A549 (cell line): ENCODE data around the gene FCAMR. TPM values are rescaled to one million over a fixed set of nuclear protein-coding genes. Genes with fewer than 3 reads are reported as not detected.

Experiments used
- ATAC-seq, 2 experiments: fragments of 200-7000 bp in 1 of 2; fragments of >200 bp in 1 of 2; cut with Nextera tagmentation in 1 of 2; cut with Tn5 transposase in 1 of 2; 3 replicates each; pipeline versions ENCODE4 v1.8.0 to v1.9.1; 2018 to 2020; ENCODE audit warnings: mild to moderate bottlenecking in 1 of 2, moderate library complexity in 1 of 2
- CTCF ChIA-PET: fragments of 300-600 bp; sonication (Branson Sonifier 250); formaldehyde crosslinking; extraction: SDS; loops from one replicate; lab custom pipeline; 2021; ENCODE audit warnings: antibody characterized with exemption, inconsistent platforms; lab: Yijun Ruan, JAX
- POLR2A ChIA-PET: fragments of 350-600 bp; formaldehyde crosslinking; extraction: SDS; loops from one replicate; lab custom pipeline; 2021; ENCODE audit warnings: antibody characterized with exemption, inconsistent platforms; lab: Yijun Ruan, JAX
- DNase-seq, 2 experiments: peaks; one replicate each; pipeline versions ENCODE4 v3.0.0 to v3.0.0-alpha.2; 2011 to 2016; ENCODE audit warnings: low read depth in 1 of 2, low spot score in 1 of 2
- FAIRE-seq: peaks from 2 replicates; lab custom pipeline; 2011; peaks lifted over from hg19 to GRCh38; lab: Jason Lieb, UNC
- H3K27ac ChIP-seq, 2 experiments: fragments of >200 bp; sonication (Bioruptor Twin); formaldehyde crosslinking; 3 replicates each; pipeline ENCODE4 v1.5.1; 2016 to 2017
- H3K4me1 ChIP-seq: fragments of >200 bp; sonication (Bioruptor Twin); formaldehyde crosslinking; 3 replicates; pipeline ENCODE4 v1.6.1; 2016
- H3K4me2 ChIP-seq: fragments of >200 bp; sonication (Bioruptor Twin); formaldehyde crosslinking; 3 replicates; pipeline ENCODE4 v1.6.1; 2016
- H3K4me3 ChIP-seq: fragments of >200 bp; sonication (Bioruptor Twin); formaldehyde crosslinking; 3 replicates; pipeline ENCODE4 v1.5.1; 2016
- H3K9me3 ChIP-seq: fragments of >200 bp; sonication (Bioruptor Twin); formaldehyde crosslinking; 3 replicates; pipeline ENCODE4 v1.6.1; 2016
- CBX2 ChIP-seq: fragments of 200-600 bp; sonication (generic); IDR thresholded peaks from 2 replicates; pipeline ENCODE4 v1.6.1; 2016; ENCODE audit warnings: low read depth, mild to moderate bottlenecking, borderline replicate concordance
- CBX8 ChIP-seq: fragments of 200-600 bp; sonication (generic); IDR thresholded peaks from 2 replicates; pipeline ENCODE4 v1.6.1; 2016
- CEBPB ChIP-seq, 2 experiments: fragments of >200 bp in 1 of 2; sonication (Bioruptor Twin) in 1 of 2; formaldehyde crosslinking in 1 of 2; IDR thresholded peaks; 2 replicates each; pipeline ENCODE4 v1.6.1; 2012 to 2016
- CHD4 ChIP-seq: fragments of 200-600 bp; sonication (generic); IDR thresholded peaks from 2 replicates; pipeline ENCODE4 v1.6.1; 2016; ENCODE audit warnings: antibody characterized with exemption, mild to moderate bottlenecking, borderline replicate concordance
- CTCF ChIP-seq: fragments of >200 bp; sonication (Bioruptor Twin); formaldehyde crosslinking; IDR thresholded peaks from 3 replicates; pipeline ENCODE4 v1.5.1; 2016
- E2F6 ChIP-seq: IDR thresholded peaks from 2 replicates; pipeline ENCODE4 v1.6.1; 2012; ENCODE audit warnings: low read depth, borderline replicate concordance
- EHF ChIP-seq: fragments of 250-450 bp; sonication (Bioruptor Pico); IDR thresholded peaks from 2 replicates; pipeline ENCODE4 v1.5.0; 2020; ENCODE audit warnings: mild to moderate bottlenecking
- EP300 ChIP-seq, 2 experiments: fragments of >200 bp; sonication (Bioruptor Twin); formaldehyde crosslinking; IDR thresholded peaks; 2 replicates in 1 of 2; 3 replicates in 1 of 2; pipeline ENCODE4 v1.6.1; 2016 to 2017
- FOSL2 ChIP-seq, 2 experiments: fragments of 450-650 bp in 1 of 2; fragments of >200 bp in 1 of 2; sonication (Bioruptor Twin) in 1 of 2; formaldehyde crosslinking; IDR thresholded peaks; 2 replicates each; pipeline versions ENCODE4 v1.5.0 to v1.6.1; 2016 to 2020; ENCODE audit warnings: mild to moderate bottlenecking in 1 of 2, moderate library complexity in 1 of 2
- GATA3 ChIP-seq: IDR thresholded peaks from 2 replicates; pipeline ENCODE4 v1.6.1; 2012; ENCODE audit warnings: borderline replicate concordance
- HES2 ChIP-seq: fragments of >200 bp; sonication (Bioruptor Twin); formaldehyde crosslinking; IDR thresholded peaks from 2 replicates; pipeline ENCODE4 v1.6.1; 2016
- HEYL ChIP-seq: fragments of 250-450 bp; sonication (Bioruptor Pico); IDR thresholded peaks from 2 replicates; pipeline ENCODE4 v1.8.0; 2021; ENCODE audit warnings: mild to moderate bottlenecking, moderate library complexity
- HMGXB4 ChIP-seq: fragments of 250-450 bp; sonication (Bioruptor Pico); IDR thresholded peaks from 2 replicates; pipeline ENCODE4 v1.5.0; 2021; ENCODE audit warnings: mild to moderate bottlenecking, moderate library complexity, borderline replicate concordance
- HOXB5 ChIP-seq: fragments of 250-450 bp; sonication (Bioruptor Pico); IDR thresholded peaks from 2 replicates; pipeline ENCODE4 v1.5.0; 2020; ENCODE audit warnings: mild to moderate bottlenecking, moderate library complexity
- MAX ChIP-seq: IDR thresholded peaks from 2 replicates; pipeline ENCODE4 v1.6.1; 2012
- MYC ChIP-seq: IDR thresholded peaks from 2 replicates; pipeline ENCODE4 v1.6.1; 2012; ENCODE audit warnings: mild to moderate bottlenecking, inconsistent platforms, low read length, improper control_type of control experiment, borderline replicate concordance
- NFE2L2 ChIP-seq: fragments of 150-350 bp; conservative IDR thresholded peaks from 2 replicates; pipeline ENCODE4 v1.6.1; 2014; ENCODE audit warnings: low read length
- PBX3 ChIP-seq: IDR thresholded peaks from 2 replicates; pipeline ENCODE4 v1.6.1; 2012
- PHF8 ChIP-seq: fragments of 200-600 bp; sonication (generic); IDR thresholded peaks from 2 replicates; pipeline ENCODE4 v1.6.1; 2016; ENCODE audit warnings: low read depth, mild to moderate bottlenecking, antibody characterized with exemption, moderate library complexity, borderline replicate concordance
- POLR2AphosphoS2 ChIP-seq: conservative IDR thresholded peaks from 2 replicates; pipeline ENCODE4 v1.6.1; 2012; ENCODE audit warnings: low read length, improper control_type of control experiment, inconsistent platforms
- RNF2 ChIP-seq: fragments of 200-600 bp; sonication (generic); IDR thresholded peaks from 2 replicates; pipeline ENCODE4 v1.6.1; 2016; ENCODE audit warnings: low read depth, mild to moderate bottlenecking, antibody characterized with exemption, moderate library complexity, borderline replicate concordance
- SMC3 ChIP-seq: fragments of >200 bp; sonication (Bioruptor Twin); formaldehyde crosslinking; IDR thresholded peaks from 3 replicates; pipeline ENCODE4 v1.6.1; 2018; ENCODE audit warnings: inconsistent platforms
- SREBF2 ChIP-seq: fragments of 450-650 bp; IDR thresholded peaks from 2 replicates; pipeline ENCODE4 v1.6.1; 2014; ENCODE audit warnings: mild to moderate bottlenecking, moderate library complexity
- ZC3H11A ChIP-seq: fragments of 450-650 bp; IDR thresholded peaks from 2 replicates; pipeline ENCODE4 v1.6.1; 2014; ENCODE audit warnings: antibody characterized with exemption, mild to moderate bottlenecking
- ZFP36 ChIP-seq: fragments of 450-650 bp; IDR thresholded peaks from 2 replicates; pipeline ENCODE4 v1.6.1; 2014; ENCODE audit warnings: borderline replicate concordance; ENCODE audit not compliant: partially characterized antibody
- ZNF302 ChIP-seq: fragments of 250-450 bp; sonication (Bioruptor Pico); IDR thresholded peaks from 2 replicates; pipeline ENCODE4 v1.9.0; 2021; ENCODE audit warnings: inconsistent platforms, mild to moderate bottlenecking, moderate library complexity
- WGBS: methylation state at CpG from one replicate; pipeline ENCODE4 v1.1.6; 2017; ENCODE audit errors: missing lambda C conversion rate; 5-methylcytosine and 5-hydroxymethylcytosine counted together
- polyA plus RNA-seq, 4 experiments: library from polyadenylated mRNA; depleted of rRNA in 3 of 4; stranded (reverse); fragments of >200 nt; fragmentation: RNase III in 1 of 4; extraction: RNeasy Plus Mini Kit Qiagen cat#74134 plus additional on column Dnase treatment in 1 of 4; gene quantifications; 2 replicates in 3 of 4; 3 replicates in 1 of 4; pipeline ENCODE4 v1.2.3, GENCODE V29; 2011 to 2017

FCAMR gene
- polyA plus RNA-seq, 2 of the 4 experiments (the other 2 are of a cell fraction), result not detected

- DNase-seq (peak; percentile 33 to 69), ATAC-seq (peak; percentile 52 to 86), FAIRE-seq (no peak)
- ChIA-PET POLR2A (no interaction called here), CTCF (interaction anchor here (0.7 to 3.1 kb wide), 11 partner anchors 9 to 461 kb away, joined by 3 to 10 read pairs (median 3); partner anchors contain the start of gene FCAMR)
- Histone ChIP-seq H3K27ac (peak overlapping the region; percentile 79 to 86), H3K4me2 (peak overlapping the region; percentile 75), H3K9me3 (0 out of 3 replicates have a peak, but pooled peaks cover 5% of the 10 kb centered on the region), H3K4me3 (0 out of 3 replicates have a peak overlapping the region, but pooled peaks have one; percentile 8), H3K4me1 (peaks cover 26% of the 10 kb centered on the region)
- no peak for TF ChIP-seq HES2
- TF ChIP-seq POLR2AphosphoS2, result no peak
- no peak for TF ChIP-seq PBX3
- no peak for TF ChIP-seq GATA3
- no peak for TF ChIP-seq HEYL (CRISPR knock-in tag)
- TF ChIP-seq ZFP36, result no peak
- no peak for TF ChIP-seq CBX8
- TF ChIP-seq ZNF302 (CRISPR knock-in tag), result no peak
- no peak for TF ChIP-seq CHD4
- TF ChIP-seq NFE2L2, result no peak
- TF ChIP-seq SREBF2, result no peak
- no peak for TF ChIP-seq CBX2
- TF ChIP-seq RNF2, result no peak
- TF ChIP-seq E2F6, result no peak
- TF ChIP-seq ZC3H11A, result no peak
- whole genome bisulfite sequencing, result 28% methylated on average over 4 of the region's 4 CpGs
Measured at GRCh38 chr1:206951318-206952100, 18.8 kb downstream of the FCAMR start.

GRCh38 chr1:206949641-206950040, 20.6 kb downstream of the FCAMR start:
- Histone ChIP-seq H3K27ac (no peak overlapping the region), H3K9me3 (0 out of 3 replicates have a peak, but pooled peaks cover 5% of the 10 kb centered on the region), H3K4me2 (no peak overlapping the region), H3K4me3 (no peak overlapping the region), H3K4me1 (peaks cover 26% of the 10 kb centered on the region)
- no peak for ATAC-seq
- ChIA-PET CTCF (interaction anchor here (1.0 to 2.2 kb wide), 3 partner anchors 9 to 38 kb away, joined by 3 to 7 read pairs (median 5); no protein-coding TSS in a partner anchor), POLR2A (no interaction called here)
- TF ChIP-seq FOSL2 (IDR thresholded peaks at IDR 0.05) (no peak), FOSL2 (CRISPR knock-in tag; IDR thresholded peaks at IDR 0.05) (no peak), MYC (no peak), HMGXB4 (no peak), ZC3H11A (no peak), CTCF (no peak), HOXB5 (CRISPR knock-in tag) (no peak), SMC3 (no peak), CEBPB (IDR thresholded peaks at IDR 0.05) (no peak), SREBF2 (no peak), EP300 (IDR thresholded peaks at IDR 0.05) (no peak), EHF (CRISPR knock-in tag) (no peak), MAX (no peak), PHF8 (no peak), GATA3 (no peak)
- no peak for FAIRE-seq
- WGBS, result 92% methylated on average over 5 of the region's 5 CpGs
- DNase-seq, result no peak
